ENCODE measurements around the gene RBPMS2.

DNA sequence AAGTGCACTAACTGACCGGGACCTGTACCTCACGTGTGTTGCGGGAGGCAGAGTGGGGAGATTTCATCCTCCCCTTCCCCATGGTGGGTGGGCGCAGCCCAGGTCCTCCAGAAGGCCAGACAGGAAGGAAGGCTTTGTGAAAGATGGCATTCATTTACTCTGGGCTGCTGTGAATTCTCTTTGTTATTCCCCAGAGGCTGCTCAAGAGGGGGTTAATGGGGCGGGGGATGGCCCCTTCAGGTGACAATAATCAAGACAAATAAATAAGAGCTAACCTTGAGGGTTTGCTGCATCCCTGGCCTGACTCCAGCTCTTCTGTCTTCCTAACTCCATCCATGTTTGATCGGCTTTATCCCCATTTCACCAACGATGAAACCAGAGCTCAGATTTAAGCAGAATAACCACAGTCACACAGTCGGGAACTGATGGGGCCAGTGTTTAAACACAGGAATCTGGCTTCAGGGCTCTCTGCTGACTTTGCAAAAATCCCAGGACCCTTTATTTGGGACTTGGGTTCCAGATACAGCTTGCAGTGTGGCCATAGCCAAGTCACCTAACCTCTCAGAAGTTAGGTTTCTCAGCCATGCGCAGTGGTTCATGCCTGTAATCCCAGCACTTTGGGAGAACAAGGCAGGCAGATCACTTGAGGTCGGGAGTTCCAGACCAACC is 33.5 kb upstream of the RBPMS2 start:
- TF ChIP-seq, protein P1, sequence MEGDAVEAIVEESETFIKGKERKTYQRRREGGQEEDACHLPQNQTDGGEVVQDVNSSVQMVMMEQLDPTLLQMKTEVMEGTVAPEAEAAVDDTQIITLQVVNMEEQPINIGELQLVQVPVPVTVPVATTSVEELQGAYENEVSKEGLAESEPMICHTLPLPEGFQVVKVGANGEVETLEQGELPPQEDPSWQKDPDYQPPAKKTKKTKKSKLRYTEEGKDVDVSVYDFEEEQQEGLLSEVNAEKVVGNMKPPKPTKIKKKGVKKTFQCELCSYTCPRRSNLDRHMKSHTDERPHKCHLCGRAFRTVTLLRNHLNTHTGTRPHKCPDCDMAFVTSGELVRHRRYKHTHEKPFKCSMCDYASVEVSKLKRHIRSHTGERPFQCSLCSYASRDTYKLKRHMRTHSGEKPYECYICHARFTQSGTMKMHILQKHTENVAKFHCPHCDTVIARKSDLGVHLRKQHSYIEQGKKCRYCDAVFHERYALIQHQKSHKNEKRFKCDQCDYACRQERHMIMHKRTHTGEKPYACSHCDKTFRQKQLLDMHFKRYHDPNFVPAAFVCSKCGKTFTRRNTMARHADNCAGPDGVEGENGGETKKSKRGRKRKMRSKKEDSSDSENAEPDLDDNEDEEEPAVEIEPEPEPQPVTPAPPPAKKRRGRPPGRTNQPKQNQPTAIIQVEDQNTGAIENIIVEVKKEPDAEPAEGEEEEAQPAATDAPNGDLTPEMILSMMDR (IDR thresholded peaks at IDR 0.05) = no peak
- TF ChIP-seq FOXJ3 (CRISPR knock-in tag; IDR thresholded peaks at IDR 0.05) (no peak), TCF12 (IDR thresholded peaks at IDR 0.05) (no peak)
